ENCODE data around the gene LAMB4.

Gene LAMB4

DNA sequence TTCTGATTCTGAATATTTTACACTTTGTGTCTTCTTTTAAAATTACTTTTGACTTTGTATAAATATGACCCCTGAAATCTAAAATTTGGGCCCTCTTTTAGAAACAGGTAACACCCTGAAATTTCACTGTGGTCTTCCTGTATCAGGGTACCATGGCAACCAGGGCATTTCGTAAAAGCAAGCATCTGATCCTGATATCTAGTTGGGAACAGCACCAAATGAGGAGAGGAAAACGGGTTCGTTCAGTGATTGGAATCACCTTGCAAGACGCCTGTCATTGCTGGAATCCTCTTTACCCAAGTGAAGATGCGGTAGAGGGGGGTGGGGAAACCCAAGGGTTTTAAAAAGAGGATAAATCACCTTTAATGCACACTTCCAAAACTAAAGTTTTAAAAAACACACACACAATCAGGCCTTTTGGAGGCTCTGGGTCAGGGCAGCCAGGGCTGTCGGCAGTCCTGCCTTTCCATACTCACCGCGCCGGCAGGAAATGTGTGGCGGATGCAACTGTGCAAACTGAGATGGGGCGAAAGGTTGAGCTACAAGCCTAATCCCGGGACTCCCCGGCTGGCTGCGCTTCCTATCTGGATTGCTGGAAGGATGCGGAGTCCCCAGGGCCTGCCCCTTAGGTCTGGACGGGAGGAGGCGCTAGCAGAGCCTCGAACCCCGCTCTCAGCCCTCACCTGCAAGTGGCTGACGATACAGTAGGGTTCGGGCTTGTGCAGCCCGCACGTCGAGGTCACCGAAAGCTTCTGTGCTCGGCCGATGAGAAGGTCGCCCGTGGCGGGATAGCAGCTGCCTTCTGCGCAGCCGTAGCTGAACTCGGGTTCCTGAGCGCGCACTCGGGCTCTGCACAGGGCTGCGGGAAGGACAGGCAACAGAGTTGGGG, 129.0 kb downstream of the LAMB4 start:
- no peak overlapping the region for H3K27ac ChIP-seq
- no peak for TF ChIP-seq ZFX (IDR thresholded peaks at IDR 0.05)
- TF ChIP-seq, protein P1, sequence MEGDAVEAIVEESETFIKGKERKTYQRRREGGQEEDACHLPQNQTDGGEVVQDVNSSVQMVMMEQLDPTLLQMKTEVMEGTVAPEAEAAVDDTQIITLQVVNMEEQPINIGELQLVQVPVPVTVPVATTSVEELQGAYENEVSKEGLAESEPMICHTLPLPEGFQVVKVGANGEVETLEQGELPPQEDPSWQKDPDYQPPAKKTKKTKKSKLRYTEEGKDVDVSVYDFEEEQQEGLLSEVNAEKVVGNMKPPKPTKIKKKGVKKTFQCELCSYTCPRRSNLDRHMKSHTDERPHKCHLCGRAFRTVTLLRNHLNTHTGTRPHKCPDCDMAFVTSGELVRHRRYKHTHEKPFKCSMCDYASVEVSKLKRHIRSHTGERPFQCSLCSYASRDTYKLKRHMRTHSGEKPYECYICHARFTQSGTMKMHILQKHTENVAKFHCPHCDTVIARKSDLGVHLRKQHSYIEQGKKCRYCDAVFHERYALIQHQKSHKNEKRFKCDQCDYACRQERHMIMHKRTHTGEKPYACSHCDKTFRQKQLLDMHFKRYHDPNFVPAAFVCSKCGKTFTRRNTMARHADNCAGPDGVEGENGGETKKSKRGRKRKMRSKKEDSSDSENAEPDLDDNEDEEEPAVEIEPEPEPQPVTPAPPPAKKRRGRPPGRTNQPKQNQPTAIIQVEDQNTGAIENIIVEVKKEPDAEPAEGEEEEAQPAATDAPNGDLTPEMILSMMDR (conservative IDR thresholded peaks at IDR 0.05): no peak

DNA sequence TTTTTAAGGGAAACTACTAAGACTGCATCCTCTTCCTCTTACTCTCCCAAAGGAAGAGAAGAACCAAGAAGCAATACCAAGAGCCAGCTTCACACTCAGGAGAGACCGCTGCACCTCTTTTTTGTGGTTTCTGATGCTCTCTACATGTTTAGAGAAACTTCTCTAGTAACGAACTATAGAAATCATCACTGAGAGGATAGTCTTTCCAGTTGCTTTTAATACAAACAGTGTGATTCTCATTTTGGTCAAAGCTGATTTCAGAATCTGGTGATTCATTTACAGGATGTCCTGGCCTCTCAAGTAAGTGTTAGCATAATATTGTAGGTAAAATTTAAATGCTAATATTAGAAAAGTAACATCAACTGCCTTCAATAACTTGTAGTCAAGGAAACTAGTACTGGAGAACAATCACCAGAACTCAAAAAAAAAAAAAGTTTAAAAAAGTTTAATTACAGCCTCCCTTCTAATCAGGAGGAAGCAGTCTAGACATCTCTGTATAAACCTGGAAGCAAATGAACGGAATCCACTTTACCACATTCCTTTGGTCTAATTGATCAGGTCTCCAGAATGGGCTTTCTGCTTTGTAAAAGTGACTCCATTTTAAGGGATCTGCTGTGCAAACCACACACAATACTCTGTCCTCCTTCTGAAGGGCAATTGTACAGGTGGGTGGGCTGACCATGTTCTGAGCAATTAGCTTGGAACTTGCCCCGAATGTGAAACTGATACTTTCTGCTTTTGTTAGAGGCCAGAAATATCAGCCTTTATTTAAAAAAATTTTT, 130.2 kb downstream of the LAMB4 start:
- H3K27ac ChIP-seq: no peak overlapping the region

DNA sequence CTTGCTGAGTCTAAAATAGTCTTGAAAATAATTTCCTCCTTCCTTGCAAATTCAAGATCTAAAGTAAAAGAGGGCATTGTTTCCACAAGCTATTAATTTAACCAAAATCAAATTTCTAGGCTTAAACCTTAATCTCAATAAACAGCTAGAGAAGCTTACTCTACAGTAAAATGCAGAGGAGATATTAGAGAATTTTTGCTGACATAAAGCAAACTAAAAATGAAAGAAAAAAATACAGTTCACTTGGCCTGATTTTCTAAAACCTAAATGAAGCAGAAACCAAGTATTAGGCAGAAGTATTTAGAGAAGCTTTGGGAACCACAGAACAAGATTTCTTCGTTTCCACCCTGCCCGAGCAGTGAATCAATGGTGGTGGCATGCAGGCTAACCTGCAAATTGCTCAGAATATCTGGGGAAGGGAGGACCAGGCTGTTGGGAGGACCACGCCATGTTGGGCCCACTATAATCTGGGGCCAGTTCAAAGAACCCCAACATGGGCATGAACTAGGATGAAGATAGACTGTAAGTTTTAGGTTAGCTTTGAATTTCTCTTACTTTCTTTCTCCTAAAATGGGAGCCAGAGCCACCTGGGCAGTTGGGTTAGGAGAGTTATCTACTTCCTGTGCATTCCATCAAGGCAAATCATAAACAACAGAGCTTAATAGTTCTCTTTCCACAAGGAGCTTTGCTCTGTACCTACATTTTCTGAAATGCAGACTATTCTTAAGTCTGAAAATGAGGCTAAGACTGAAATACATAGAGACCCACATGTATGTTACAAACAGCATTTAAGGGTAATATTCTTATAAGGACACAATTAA, 131.3 kb downstream of the LAMB4 start:
- H3K27ac ChIP-seq: no peak overlapping the region
- no peak for TF ChIP-seq ZFX (IDR thresholded peaks at IDR 0.05)
- TF ChIP-seq, protein P1 (conservative IDR thresholded peaks at IDR 0.05): no peak

More for the DNA sequence above, 130.2 kb downstream of the LAMB4 start:
- TF ChIP-seq, protein P1 (conservative IDR thresholded peaks at IDR 0.05): no peak
- TF ChIP-seq ZFX (IDR thresholded peaks at IDR 0.05): no peak

DNA sequence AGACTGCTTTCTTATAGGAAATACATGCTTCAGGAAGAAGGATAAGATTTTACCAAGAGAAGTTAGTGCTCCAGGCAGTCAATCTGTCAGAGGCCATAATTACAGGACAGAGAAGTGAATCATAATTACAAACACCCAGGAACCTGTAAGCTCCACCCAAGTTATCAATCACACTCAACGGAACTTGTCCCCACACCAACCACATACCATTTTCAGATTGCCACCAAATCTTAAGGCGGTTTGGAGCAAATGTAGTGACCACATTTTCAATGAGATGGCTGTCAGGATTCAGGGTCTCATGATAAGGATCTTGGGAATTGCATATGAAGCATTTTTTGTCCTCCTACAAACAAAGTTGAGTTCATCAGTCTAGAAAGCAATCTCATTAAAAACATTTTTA, 132.0 kb downstream of the LAMB4 start:
- no peak overlapping the region for H3K27ac ChIP-seq
- no peak for TF ChIP-seq ZFX (IDR thresholded peaks at IDR 0.05)
- TF ChIP-seq, protein P1 (conservative IDR thresholded peaks at IDR 0.05): no peak

DNA sequence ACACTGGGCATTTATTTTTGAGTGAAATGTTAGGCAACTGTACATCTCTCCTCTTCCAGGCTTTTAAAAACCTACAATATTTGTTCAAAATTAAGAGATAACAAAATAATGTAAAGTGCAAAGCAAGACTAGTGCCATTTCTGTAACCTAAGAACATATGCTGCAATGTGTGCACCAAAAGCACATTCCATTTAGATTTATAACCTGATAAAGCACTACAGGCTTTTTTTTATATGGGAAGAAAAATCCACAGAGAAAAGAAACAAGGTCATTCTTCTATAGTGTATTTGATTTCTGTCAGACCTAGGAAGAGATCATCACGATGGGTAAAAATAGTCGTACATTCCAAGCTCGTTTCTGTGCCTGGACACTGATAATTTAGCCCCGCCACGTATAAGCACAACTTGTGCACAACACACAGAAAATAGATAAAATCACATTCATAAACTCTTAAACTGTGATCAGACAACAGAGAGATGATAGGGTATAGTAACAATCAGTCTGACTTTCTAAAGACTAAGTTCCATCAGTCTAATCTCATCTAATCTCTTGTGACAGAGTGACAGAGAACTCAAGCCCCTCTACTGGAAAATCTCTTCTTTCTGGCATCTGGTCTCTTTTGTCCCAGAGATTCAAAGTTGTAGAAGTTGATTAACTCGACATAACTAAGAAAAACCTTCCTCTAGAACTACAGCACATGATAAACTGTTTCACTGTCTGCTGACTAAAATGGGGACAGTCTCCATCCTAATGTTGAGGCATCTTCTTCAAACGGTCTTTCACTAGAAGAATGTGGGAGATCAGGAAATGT, 133.9 kb downstream of the LAMB4 start:
- H3K27ac ChIP-seq: no peak overlapping the region
- TF ChIP-seq, protein P1 (conservative IDR thresholded peaks at IDR 0.05): no peak
- no peak for TF ChIP-seq ZFX (IDR thresholded peaks at IDR 0.05)

DNA sequence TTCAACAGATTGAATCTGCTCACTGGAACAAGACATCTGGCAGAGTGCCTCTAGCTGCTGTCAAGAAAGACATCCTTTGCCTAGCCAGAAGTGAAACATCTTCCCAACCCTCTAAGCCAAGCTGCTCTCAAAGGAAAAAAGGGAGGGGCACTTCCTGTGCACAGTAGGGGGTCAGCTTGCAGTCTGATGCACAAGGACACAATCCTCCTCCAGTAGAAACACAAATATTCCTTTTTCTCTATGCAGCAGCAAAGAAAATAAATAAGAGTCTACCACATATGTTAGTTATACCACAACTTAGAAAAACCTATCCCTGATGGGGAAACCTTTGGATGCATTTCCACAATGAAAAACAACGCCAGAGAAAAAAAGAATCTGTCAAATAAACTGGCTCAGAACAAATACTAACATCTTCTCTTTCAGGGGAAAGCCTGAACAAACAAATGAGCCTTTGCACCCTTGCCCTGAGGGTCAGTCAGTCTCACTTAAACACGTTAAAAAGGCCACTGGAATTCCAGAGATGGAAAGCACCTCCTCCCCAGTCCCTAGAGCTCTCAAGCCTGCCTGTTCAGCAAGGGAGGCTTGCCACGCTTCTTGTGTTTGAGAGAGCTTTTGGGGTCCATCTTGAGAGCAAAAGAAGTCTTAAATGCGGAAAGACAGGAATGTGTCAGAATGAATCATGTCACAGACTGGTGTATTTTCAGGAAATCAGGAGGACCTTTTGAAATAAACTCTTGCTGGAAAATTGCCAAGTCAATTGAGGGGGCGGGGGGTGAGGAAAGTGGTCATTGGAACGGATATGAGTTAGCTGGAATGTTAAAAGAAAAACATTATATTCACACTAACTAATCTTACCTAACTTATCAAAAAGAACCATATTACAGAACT, 134.7 kb downstream of the LAMB4 start:
- no peak for TF ChIP-seq ZFX (IDR thresholded peaks at IDR 0.05)
- no peak overlapping the region; the same call in 1 of the 2 replicates for H3K27ac ChIP-seq

All from C4-2B (cell line).